Stimulated activated CD8-positive, alpha-beta memory T cell treated with anti-CD3 and anti-CD28 coated beads, Interleukin-7, amount 100 ng/mL, for 1 hour (primary cell): ENCODE data around the gene TUBG1.

Experiments used
- DNase-seq, 2 donors: peaks; one replicate each; pipeline ENCODE4 v3.0.0-alpha.2; 2020; ENCODE audit warnings: low read depth in 2 of 2

Gene TUBG1

DNA sequence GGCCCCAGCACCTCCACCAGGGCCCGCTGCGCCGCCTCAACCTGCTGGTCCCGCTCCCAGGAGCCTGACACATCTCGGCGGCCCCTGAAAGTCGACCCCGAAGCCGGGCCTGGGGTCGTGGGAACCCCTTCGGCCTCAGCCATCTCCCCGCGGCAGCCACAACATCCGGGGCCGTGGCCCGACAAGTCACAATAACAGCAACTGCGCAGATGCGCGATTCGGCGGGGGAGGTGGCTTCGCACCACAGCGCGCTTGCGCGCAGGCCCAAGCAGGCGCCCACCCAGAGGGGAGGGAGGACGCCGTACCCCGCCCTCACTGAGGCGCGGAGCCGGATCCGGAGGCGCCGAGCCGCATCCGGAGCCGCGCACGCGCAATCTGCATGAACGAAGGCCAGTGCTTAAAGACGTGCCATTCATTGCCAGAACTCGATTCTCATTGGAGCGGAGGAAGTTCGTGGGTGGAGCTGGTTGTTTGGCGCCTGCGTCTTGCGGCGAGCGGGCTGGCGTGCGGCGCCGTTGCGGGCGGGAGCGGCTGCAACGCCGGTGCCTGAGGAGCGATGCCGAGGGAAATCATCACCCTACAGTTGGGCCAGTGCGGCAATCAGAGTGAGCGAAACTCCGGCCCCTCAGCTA lies at the start of gene TUBG1, which contains the start of gene RETREG3:
Gene TUBG1 (plus strand): TSS at position 502 of the 632 bp plus-strand sequence. CDS start 55 bp downstream, at position 557.
Gene RETREG3 (minus strand): TSS at position 193 of the 632 bp plus-strand sequence. CDS start 50 bp downstream, at position 143.
- DNase-seq, result peak; percentile 98 to 99

GRCh38 chr17:42560246-42560645 lies 49.2 kb upstream of the TUBG1 start:
- DNase-seq, result no peak

GRCh38 chr17:42561897-42562387 lies 47.5 kb upstream of the TUBG1 start, which contains the start of gene COASY:
Gene COASY, plus strand, starts transcription at chr17:42562148. Its CDS starts 475 bp downstream, at chr17:42562623.
- DNase-seq, result peak; percentile 82 to 84

DNA sequence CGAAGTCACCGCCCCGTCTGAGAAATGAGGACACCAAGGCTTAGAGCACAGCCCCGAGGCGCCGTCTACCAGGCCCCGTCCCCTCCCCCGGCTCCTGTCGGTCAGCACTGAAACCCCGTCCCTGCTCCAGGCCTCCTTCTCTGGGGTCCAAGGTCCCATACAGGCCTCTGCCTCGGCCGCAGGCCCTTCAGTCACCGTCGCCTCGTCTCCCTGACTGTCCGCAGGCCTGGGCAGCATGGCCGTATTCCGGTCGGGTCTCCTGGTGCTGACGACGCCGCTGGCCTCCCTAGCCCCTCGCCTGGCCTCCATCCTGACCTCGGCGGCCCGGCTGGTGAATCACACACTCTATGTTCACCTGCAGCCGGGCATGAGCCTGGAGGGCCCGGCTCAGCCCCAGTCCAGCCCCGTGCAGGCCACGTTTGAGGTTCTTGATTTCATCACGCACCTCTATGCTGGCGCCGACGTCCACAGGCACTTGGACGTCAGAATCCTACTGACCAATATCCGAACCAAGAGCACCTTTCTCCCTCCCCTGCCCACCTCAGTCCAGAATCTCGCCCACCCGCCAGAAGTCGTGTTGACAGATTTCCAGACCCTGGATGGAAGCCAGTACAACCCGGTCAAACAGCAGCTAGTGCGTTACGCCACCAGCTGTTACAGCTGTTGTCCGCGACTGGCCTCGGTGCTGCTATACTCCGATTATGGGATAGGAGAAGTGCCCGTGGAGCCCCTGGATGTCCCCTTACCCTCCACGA lies 46.9 kb upstream of the TUBG1 start:
- DNase-seq, result no peak

DNA sequence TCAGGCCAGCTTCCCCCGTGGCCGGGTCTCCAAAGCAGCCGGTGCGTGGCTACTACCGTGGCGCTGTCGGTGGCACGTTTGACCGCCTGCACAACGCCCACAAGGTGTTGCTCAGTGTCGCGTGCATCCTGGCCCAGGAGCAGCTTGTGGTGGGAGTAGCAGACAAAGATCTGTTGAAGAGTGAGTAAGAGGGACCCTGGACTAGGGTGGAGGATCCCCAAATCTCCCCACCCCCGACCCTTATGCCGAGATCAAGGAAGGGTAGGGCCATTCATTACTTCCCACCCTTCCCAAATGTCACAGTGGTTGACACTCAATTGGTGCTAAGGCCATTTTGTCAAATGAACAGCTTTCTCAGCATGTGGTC lies 46.4 kb upstream of the TUBG1 start:
- no peak for DNase-seq

GRCh38 chr17:42563543-42563942 lies 45.9 kb upstream of the TUBG1 start:
- no peak for DNase-seq

GRCh38 chr17:42563950-42564349 lies 45.5 kb upstream of the TUBG1 start:
- no peak for DNase-seq

- DNase-seq, result no peak
These were observed 44.5 kb upstream of the TUBG1 start for GRCh38 chr17:42564815-42565522.

- DNase-seq, result no peak
These were observed 43.8 kb upstream of the TUBG1 start for GRCh38 chr17:42565523-42566214.

DNA sequence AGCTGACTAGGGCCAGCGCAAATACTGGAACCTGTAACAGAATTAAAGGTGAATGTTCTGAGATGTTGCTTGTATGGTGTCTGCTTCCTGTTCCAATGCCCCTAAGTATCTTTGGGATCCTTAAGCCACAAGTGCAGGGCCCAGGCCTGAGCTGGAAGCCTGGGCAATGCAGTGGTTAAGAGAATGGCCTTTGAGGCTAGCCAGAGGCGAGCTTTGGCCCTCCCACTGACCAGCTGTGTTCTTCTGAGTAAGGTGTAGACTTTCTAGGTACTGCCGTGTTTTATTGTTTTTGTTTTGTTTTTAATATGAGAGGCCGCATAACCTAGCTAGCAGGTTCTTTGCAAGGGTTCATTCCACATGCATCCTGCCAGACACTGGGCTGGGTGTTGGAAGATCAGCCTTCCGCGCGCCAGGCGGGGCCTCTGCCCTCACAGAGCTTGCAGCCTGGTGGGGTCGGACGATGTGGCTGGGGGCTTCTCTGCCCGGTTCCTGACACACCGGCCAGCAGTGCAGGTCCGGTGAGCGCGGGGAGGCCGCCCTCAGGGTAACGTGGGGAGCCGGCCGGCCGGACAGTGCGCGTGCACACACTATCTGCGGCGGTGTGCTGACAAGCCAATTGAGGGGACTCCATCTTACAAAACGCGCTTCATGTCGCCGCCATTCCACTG lies 43.1 kb upstream of the TUBG1 start:
- DNase-seq, result no peak

DNA sequence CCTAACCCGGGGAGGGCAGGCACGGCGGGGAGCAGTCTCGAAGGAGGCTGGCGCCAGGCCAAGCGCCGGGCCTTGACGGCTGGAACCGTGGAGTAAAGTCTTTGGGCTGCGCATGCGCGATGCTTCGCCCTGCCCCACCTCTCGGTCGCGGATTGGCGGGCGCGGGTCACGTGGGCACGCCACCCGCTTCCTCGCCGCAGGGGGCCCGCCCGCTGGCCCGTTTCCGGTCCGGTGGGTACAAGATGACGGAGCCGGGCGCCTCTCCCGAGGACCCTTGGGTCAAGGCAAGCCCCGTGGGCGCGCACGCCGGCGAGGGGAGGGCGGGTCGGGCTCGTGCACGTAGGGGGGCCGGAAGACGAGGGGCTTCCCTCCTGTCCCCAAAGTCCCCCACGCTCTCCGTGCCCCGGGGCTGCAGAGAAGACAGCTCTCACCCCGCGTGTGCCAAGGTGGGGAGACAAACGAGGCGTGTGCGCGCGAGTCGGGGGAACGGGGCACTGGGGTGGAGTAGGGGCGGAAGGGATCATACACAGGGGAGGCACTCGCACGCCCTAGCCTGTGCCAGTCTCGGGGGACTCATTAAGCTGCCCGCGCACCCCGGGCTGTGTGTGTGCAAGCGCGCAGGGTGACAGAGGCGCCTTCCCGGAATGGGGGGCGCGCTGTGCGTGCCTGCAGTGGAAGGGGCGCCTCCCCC lies 42.5 kb upstream of the TUBG1 start, which contains the start of gene MLX:
Gene MLX (plus strand): TSS at position 218 of the 691 bp plus-strand sequence. CDS start 25 bp downstream, at position 243.
- DNase-seq, result peak; percentile 76 to 81

DNA sequence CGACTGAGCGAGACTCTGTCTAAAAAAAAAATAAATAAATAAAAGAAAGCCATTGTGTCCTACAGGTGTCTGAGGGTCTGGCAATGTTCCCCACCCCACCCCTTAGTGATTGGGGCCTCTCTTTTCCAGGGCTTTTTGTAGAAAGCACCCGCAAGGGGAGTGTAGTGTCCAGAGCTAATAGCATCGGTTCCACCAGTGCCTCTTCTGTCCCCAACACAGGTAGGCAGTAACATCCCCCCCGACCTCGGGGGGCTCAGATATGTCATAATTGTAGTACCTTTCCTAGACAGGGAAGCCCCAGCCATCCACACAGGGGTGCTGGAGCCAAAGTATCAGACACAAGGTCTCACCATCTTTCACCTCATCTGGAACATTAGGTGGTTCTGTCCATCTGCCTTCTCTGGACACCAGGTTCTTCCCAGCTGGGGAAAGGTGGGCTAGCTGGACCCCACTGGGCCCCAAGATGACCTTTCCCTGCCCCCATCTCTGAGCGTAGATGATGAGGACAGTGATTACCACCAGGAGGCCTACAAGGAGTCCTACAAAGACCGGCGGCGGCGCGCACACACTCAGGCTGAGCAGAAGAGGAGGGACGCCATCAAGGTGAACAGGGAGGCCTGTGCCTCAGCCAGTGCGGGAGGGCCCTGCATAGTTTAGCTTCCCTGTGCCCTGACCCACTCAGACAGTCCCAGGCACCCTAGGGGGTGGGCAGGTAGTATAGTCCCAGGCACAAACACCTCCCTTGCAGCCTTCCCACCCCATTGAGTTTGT lies 41.0 kb upstream of the TUBG1 start:
- no peak for DNase-seq

DNA sequence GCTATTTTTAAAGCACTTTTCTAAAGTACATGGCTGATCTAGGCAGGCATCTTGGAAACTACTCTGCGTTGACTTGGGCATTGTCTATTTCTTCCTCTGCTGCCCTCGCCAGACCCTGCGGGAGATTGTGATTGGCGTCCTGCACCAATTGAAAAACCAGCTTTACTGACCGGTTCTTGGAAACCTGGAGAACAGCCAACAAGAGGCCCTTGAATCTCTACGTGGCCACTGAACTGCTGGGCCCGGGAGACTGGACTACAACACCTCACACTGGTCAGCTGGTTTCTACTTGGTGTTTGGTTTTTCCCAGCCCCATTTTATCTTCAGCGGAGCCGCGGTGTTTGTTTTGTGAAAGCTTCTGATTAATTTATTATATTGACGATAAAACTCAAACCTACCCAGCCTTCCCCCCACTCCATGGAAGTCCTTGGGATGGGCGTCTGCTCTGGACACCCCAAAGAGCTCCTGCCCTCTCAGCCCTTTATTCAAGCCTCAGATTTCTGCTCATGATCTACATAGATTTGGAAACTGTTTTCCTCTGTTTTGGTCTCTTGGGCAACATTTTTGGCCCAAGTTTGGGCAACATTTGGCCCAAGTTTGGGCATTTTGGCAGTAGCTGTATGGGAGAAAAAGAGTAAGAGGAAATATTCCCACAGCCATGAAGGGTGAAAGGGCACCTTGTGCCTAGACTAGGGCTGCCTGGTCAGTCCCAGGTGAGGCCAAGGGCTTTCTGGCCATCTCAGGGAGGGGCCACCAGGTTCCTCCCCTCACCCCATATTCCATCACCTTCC lies 37.9 kb upstream of the TUBG1 start:
- DNase-seq, result no peak

GRCh38 chr17:42573095-42573494 lies 36.4 kb upstream of the TUBG1 start:
- DNase-seq, result no peak

- DNase-seq, result no peak
These were observed 35.0 kb upstream of the TUBG1 start for GRCh38 chr17:42574463-42574862.

- no peak for DNase-seq
These were observed 32.3 kb upstream of the TUBG1 start for GRCh38 chr17:42577140-42577531.

DNA sequence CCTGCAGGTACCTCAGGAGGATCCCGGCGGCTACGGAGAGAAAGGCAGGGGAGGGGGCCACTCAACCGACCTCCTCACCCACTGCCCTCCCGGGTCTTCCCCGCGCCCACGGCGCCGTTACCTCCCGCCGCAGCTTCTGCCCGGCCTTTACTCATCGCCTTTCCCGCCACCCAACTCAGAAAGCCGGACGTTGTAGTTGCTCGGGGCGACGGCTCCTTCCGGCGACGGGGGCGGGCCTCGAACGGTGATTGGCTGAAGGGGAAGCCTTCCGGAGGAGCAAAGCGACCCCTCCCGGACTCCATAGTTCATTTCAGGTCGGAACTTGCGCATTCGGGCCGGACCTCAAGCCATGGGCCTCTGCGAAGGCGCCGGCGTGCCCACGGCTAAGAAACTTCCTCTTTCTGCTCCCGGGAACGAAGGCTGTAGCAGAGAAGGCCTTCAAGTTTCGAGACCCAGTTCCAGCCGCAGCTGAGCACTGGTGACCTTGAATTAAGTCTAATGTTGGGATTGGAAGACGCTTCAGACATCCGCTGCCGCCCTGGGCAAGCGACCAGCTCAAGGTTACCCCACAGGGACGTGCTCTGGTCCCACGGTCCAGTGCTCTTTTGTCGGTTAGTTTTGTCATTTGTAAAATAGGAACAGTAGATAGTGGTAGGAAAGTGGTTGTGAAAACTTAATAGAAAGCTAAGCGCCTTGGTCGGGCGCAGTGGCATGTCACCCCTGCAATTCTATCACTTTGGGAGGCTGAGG lies 31.8 kb upstream of the TUBG1 start, which contains the start of gene PSMC3IP:
Gene PSMC3IP (minus strand): TSS at position 198 of the 750 bp plus-strand sequence. CDS start 43 bp downstream, at position 155.
- DNase-seq, result peak; percentile 73 to 84
